GM21447 (cell line): ENCODE data around the gene CYP2A6.
"Not testable (repeated sequence)": the region's sequence is repeated elsewhere in the genome, so short reads cannot be mapped to it uniquely, and the experiment has no call there.

Source experiments
- ATAC-seq: cut with Tn5 transposase; IDR thresholded peaks from one replicate; pipeline ENCODE4 v1.9.1; 2021; ENCODE audit not compliant: unreplicated experiment

Gene CYP2A6

GRCh38 chr19:40852467-40853152 is 2.4 kb upstream of the CYP2A6 start:
- not testable (repeated sequence) for ATAC-seq

GRCh38 chr19:40846722-40847121 is 3.5 kb downstream of the CYP2A6 start:
- not testable (repeated sequence) for ATAC-seq

- not testable (repeated sequence) for ATAC-seq
Measured at GRCh38 chr19:40843653-40844052, 6.6 kb downstream of the CYP2A6 start.

GRCh38 chr19:40842997-40843652 is 7.1 kb downstream of the CYP2A6 start:
- not testable (repeated sequence) for ATAC-seq

- ATAC-seq = not testable (repeated sequence)
Measured at GRCh38 chr19:40842012-40842411, 8.2 kb downstream of the CYP2A6 start.

GRCh38 chr19:40838477-40838876 is 11.8 kb downstream of the CYP2A6 start:
- ATAC-seq = not testable (repeated sequence)

- no peak for ATAC-seq
Measured at GRCh38 chr19:40836754-40837429, 13.4 kb downstream of the CYP2A6 start.

- not testable (repeated sequence) for ATAC-seq
Measured at GRCh38 chr19:40833728-40834533, 16.3 kb downstream of the CYP2A6 start.

- ATAC-seq = not testable (repeated sequence)
Measured at GRCh38 chr19:40832431-40832790, 17.8 kb downstream of the CYP2A6 start.

GRCh38 chr19:40831502-40832430 is 18.5 kb downstream of the CYP2A6 start:
- ATAC-seq = no peak

- ATAC-seq = not testable (repeated sequence)
Measured at GRCh38 chr19:40830741-40831140, 19.5 kb downstream of the CYP2A6 start.

- no peak for ATAC-seq
Measured at GRCh38 chr19:40829205-40829604, 21.0 kb downstream of the CYP2A6 start.

GRCh38 chr19:40827386-40828247 is 22.6 kb downstream of the CYP2A6 start:
- no peak for ATAC-seq

- ATAC-seq = not testable (repeated sequence)
Measured at GRCh38 chr19:40826699-40827385, 23.4 kb downstream of the CYP2A6 start.

GRCh38 chr19:40826312-40826698 is 23.9 kb downstream of the CYP2A6 start:
- ATAC-seq = not testable (repeated sequence)

GRCh38 chr19:40825460-40826095 is 24.7 kb downstream of the CYP2A6 start:
- not testable (repeated sequence) for ATAC-seq

- ATAC-seq = not testable (repeated sequence)
Measured at GRCh38 chr19:40824916-40825315, 25.3 kb downstream of the CYP2A6 start.
